ENCODE data around the gene SSMEM1. TPM values are rescaled to one million over a fixed set of nuclear protein-coding genes. Genes with fewer than 3 reads are reported as not detected.

SSMEM1 gene
- total and polyA plus RNA-seq, 2 donors (not counting 1 experiment from before 2014, with no cell fraction given) = not detected

DNA sequence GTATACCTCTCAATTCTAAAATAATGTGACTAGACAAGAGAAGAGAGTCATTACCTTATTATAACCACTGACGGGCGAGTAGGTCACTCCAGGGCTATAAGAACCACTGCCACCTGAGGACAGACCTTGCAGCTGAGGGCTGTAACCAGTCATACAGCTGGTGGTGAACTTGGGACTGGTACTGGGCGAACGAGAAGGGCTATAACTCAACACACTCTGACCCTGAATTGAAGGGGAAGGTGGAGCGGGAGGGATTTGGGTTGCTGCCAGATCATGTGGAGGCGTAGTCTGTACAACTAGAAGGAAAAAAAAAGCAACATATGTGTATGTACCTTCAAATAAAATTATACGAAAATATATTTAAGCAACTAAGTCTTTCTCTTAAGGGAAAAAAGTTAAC lies 5.9 kb upstream of the SSMEM1 start:
- H3K27me3 Mint-ChIP-seq = no peaks in the 10 kb centered on the region
- Histone ChIP-seq H3K4me2 (replicated peaks; ENCODE audit: low read depth, low read length, poor library complexity, severe bottlenecking) (no peak overlapping the region), H3K4me1 (ENCODE audit: control insufficient read depth in 2 of 2, insufficient read depth in 2 of 2, low read length in 2 of 2) (peaks cover 4 to 14% of the 10 kb centered on the region in 2 donors), H3K79me2 (ENCODE audit: control insufficient read depth, insufficient read depth, low read length) (peaks cover 19% of the 10 kb centered on the region), H3K9ac (ENCODE audit: low read length) (no peak overlapping the region), H3K36me3 (replicated peaks in 1 of 2; ENCODE audit: control extremely low read depth in 1 of 2, control insufficient read depth in 1 of 2, extremely low read depth in 1 of 2, insufficient read depth in 2 of 2, low read length in 1 of 2) (peaks cover 10 to 28% of the 10 kb centered on the region in 2 experiments), H3K27me3 (replicated peaks in 1 of 4; ENCODE audit: control extremely low read depth in 1 of 4, control insufficient read depth in 3 of 4, insufficient read depth in 4 of 4, low read length in 3 of 4) (no peaks in the 10 kb centered on the region), H3K27ac (ENCODE audit: low read length in 2 of 2) (no peak overlapping the region), H3K4me3 (ENCODE audit: control extremely low read depth in 1 of 5, extremely low read depth in 1 of 5, insufficient read depth in 1 of 5, low read depth in 2 of 5, low read length in 4 of 5) (no peak overlapping the region), H3K9me3 (ENCODE audit: control extremely low read depth in 1 of 3, control insufficient read depth in 2 of 3, insufficient read depth in 1 of 3, low read length in 2 of 3) (peaks cover 0 to 10% (median 0%) of the 10 kb centered on the region in 3 donors), H2AFZ (ENCODE audit: insufficient read depth, low read depth, low read length, poor library complexity, severe bottlenecking) (no peak overlapping the region), H4K20me1 (ENCODE audit: control insufficient read depth, insufficient read depth, low read length, poor library complexity, severe bottlenecking) (no peaks in the 10 kb centered on the region)
- DNase-seq (no peak), ATAC-seq (ENCODE audit: low read depth) (no peak)
- H3K27ac Mint-ChIP-seq = no peak overlapping the region
- H3K4me3 Mint-ChIP-seq = no peak overlapping the region
- no peaks in the 10 kb centered on the region for H3K9me3 Mint-ChIP-seq (ENCODE audit: insufficient read depth)
- intact Hi-C loops (cut with micrococcal nuclease) = loop anchor here (10.0 kb wide), 1 partner anchor 533 kb away; the partner anchor contains the start of gene KLF14
- POLR2A ChIA-PET = no interaction called here
- no CpG with 5 or more reads among the region's 7 CpGs for WGBS (ENCODE audit: insufficient coverage)
- TF ChIP-seq CTCF (IDR thresholded peaks at IDR 0.05) (no peak), EZH2 (IDR thresholded peaks at IDR 0.05; ENCODE audit: borderline replicate concordance, insufficient read depth, low read depth, low read length, poor library complexity, severe bottlenecking) (no peak)
- peaks cover 15% of the 10 kb centered on the region for H3K4me1 Mint-ChIP-seq
- CTCF ChIA-PET = interaction anchor here (0.7 kb wide), 1 partner anchor 130 kb away, joined by 3 read pairs; no protein-coding TSS in a partner anchor

All from B cell (primary cell).